NCI-H2081 treated with DMSO at 0.1 percent for 48 hours (cell line): ENCODE results near the gene PLEKHN1.

Source experiments
- DNase-seq: peaks from one replicate; lab custom pipeline; 2025; lab: John Stamatoyannopoulos, UW

PLEKHN1 gene, protein sequence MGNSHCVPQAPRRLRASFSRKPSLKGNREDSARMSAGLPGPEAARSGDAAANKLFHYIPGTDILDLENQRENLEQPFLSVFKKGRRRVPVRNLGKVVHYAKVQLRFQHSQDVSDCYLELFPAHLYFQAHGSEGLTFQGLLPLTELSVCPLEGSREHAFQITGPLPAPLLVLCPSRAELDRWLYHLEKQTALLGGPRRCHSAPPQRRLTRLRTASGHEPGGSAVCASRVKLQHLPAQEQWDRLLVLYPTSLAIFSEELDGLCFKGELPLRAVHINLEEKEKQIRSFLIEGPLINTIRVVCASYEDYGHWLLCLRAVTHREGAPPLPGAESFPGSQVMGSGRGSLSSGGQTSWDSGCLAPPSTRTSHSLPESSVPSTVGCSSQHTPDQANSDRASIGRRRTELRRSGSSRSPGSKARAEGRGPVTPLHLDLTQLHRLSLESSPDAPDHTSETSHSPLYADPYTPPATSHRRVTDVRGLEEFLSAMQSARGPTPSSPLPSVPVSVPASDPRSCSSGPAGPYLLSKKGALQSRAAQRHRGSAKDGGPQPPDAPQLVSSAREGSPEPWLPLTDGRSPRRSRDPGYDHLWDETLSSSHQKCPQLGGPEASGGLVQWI

DNA sequence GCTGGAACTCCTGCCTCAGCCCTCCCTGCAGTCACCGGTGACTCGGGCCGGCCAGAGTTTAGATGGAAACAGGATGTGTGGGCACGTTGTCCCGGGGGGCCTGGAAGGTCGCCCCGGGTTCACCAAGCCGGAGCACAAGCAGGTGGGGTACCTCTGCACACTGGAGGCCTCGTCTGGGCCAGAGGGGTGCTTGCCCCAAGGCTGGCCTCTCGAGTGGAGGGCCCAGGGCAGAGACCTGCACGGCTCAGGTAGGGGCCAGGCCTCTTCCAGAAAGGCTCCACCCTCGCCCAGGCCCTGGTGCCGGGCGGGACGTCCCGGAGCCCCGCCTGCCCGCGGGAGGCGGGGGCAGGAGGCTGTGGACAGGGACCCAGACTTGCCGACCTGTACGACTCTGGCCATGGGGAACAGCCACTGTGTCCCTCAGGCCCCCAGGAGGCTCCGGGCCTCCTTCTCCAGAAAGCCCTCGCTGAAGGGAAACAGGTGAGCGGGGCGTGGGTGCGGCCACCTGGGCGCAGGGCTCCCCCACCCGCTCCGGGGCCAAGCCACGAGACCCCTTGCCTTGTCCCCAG, at the start of gene PLEKHN1:
Gene PLEKHN1 (plus strand): TSS at position 348 of the 569 bp plus-strand sequence. CDS start 50 bp downstream, at position 398.
- DNase-seq, result no peak

DNA sequence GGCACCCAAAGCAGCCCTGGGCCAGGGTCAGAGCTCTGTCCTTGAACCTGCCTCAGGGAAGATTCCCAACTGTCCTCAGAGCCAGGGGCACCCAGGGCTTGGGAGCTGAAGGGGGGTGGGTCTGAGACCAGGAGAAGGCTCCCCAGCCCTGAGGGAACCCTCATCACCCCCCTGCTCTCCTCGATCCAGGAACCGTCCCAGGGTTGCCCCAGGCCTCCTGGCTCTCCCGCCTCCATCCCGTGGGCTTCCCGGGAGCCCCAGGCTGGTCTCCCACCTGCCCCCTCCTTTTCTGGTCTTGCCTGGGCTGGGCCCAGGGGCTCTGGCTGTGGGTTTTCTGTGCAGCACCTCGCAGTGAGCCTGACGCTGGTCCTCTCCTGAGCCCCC, 49.2 kb upstream of the PLEKHN1 start:
- DNase-seq, result no peak

GRCh38 chr1:917466-918091, 48.7 kb upstream of the PLEKHN1 start:
- DNase-seq, result no peak

DNA sequence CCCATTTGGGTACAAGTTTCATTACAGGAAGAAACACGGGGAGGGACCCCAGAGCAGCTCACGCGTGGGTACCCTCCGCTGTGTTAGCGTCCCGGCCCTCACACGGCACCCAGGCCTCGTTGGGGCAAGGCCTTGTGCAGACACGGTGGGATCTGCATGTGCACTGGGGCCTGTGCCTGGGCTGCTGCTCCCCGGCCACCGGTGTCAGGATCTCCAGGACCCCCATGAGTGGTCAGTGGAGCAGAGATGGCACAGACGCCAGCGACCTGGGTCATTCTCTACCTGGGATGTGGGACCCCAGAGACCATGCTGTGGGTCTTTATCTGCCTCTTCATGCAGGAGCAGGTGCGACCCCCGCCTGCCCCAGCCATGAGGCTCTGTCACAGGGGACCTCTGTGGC, 47.9 kb upstream of the PLEKHN1 start:
- no peak for DNase-seq

DNA sequence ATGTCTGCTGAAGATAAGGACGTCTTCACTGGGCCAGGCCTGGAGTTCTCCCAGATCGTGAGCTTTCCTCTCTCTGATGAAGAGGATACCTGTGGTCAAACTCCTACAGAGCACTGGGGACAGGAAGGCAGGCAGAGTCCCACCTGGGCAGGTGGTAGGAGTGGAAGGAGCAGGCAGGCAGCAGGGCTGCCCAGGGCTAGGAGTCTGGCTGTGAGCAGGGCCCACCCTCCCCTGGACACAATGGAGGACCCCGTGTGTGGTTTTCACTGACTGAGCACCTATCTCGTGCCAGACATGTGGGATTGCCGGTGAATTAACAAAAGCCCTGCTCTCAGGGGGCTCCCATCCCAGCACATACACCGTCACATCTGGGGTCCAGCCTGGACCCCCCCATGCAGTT, 47.4 kb upstream of the PLEKHN1 start:
- DNase-seq, result no peak

- DNase-seq, result no peak
These were observed 46.9 kb upstream of the PLEKHN1 start for GRCh38 chr1:919271-919872.

DNA sequence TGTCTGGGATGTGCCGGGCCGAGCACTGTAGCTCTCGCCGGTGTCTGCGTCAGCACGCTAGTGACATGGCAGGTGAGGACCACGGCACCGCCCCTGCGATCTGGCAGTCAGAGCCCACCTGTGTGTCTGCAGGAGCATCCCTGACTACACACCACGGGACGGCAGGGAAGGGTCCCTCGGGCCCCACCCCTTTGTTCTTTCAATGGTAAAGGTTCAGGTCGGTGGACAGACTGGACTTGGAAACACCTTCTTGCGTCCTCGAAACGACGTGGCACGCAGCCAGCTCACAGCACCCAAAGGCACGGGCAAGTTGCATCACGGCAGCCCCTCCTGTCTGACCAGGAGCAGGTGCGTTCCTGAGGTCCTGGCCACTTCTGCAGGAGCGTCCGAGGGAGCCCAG, 46.3 kb upstream of the PLEKHN1 start:
- no peak for DNase-seq

DNA sequence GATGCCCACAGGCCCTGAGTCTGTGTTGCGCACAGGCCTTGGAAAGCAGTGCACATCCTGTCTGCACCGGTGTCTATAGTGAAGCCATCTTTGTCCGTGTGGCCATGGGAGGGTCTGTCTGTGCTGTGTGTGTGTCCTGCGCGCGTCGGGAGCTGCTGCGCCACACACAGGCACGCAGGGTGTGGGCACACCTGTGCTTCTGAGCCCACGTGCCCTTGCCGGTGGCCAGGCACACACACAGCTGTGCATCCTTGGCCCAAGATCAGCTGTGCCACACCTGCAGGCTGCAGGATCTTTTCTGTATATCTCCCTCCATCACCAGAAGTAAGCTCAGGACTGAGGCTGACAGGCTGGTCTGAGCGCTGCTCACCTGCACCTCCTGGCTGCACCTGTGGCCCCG, 45.8 kb upstream of the PLEKHN1 start:
- DNase-seq, result no peak

DNA sequence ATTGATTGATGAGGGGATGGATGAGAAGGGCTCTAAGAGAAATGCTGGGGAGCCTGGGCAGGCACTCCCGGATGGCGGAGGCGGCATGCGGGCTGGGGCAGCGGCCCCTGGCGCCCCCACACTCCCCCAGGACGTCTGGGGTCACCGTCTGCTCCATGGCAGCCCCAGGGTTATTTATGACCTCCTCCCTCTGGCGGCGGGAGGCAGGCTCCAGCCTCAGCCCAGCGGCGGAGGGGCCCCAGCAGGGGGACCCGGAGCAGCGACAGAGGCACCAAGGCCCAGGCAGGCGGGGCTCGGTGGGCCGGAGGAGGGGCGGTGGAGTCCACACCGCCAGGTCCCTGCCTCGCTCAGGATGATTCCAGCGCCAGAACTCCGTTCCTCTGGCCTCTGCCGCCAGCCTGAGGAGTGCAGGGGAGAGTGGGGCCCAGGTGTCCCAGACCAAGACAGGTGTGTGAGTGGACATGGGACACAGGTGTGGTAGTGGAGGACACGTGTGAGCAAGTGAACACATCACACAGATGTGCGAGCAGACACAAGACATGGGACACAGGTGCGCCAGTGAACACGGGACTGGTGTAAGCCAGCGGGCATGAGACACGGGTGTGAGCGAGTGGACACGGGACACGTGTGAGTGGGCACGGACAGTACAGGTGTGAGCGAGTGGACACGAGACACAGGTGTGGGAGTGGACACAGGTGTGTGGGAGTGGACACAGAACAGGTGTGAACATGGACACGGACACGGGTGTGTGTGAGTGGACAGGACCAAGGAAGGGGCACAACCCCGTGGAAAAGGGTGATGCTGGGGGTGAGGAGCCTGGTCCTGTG, 45.1 kb upstream of the PLEKHN1 start:
- DNase-seq, result no peak

DNA sequence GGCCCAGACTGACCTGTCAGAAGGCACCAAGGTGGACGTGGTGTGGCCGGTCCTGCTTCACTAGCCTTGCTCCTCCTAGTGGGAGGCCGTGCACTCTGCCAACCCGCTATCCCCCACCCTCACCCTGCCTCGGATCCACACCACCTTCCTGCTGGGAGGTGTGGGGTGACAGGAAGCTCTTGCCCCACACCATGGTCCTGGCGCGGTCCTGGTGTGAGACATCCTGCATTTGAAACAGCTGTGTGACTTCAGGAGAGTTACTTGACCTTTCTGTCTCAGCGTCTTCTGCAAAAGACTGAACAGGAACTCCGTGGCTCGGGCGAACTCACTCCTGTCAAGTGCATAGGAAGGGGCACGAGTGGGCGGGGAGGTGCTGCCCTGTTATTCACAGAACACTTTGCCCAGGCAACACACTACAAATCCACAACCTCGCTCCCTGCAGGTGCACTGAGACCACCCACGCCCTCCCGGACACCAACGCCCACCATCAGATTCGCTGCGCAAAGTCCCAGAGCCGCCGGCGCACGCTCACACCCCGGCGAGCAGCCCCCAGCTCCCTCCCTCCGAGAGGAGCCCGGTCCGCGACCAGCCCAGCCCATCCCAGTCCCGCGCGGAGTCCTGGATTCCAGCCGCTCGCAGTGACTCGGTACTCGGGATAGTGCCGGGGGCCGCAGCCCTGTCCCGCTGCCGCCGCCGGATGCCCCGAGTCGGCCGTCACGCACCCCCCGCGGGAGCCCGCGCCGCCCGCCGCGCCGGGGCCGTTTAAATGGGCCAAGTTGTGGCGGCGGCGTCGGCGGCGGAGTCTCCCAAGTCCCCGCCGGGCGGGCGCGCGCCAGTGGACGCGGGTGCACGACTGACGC, 42.9 kb upstream of the PLEKHN1 start, which contains the start of gene SAMD11:
Gene SAMD11 (plus strand): TSS at position 793 of the 860 bp plus-strand sequence. CDS start 509 bp downstream, outside the sequence.
- no peak for DNase-seq

- no peak for DNase-seq
These were observed 42.2 kb upstream of the PLEKHN1 start for GRCh38 chr1:923991-924655.

- DNase-seq, result no peak
These were observed 41.4 kb upstream of the PLEKHN1 start for GRCh38 chr1:924656-925560.

- no peak for DNase-seq
These were observed 40.5 kb upstream of the PLEKHN1 start for GRCh38 chr1:925561-926421.

DNA sequence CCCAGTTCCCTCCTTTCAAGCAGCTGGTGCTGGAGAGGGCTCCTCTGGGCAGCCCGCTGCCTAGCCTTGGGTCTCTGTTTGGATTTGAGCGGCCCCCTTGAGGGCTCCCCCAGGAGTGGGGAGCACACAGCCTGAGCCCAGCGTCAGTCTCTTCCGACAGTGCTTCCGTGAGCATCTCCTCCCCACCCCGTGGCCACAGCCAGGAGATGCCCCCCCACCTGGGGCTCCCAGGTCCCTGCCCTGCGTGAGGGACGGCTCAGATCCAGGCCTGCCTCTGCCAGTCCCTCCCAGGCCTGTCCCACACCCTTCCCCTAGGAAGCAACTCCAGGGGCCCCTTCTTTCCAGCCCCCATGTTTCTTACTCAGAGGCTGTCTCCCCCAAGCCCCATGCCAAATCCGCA, 39.0 kb upstream of the PLEKHN1 start:
- DNase-seq, result no peak

- no peak for DNase-seq
These were observed 38.5 kb upstream of the PLEKHN1 start for GRCh38 chr1:927748-928147.

DNA sequence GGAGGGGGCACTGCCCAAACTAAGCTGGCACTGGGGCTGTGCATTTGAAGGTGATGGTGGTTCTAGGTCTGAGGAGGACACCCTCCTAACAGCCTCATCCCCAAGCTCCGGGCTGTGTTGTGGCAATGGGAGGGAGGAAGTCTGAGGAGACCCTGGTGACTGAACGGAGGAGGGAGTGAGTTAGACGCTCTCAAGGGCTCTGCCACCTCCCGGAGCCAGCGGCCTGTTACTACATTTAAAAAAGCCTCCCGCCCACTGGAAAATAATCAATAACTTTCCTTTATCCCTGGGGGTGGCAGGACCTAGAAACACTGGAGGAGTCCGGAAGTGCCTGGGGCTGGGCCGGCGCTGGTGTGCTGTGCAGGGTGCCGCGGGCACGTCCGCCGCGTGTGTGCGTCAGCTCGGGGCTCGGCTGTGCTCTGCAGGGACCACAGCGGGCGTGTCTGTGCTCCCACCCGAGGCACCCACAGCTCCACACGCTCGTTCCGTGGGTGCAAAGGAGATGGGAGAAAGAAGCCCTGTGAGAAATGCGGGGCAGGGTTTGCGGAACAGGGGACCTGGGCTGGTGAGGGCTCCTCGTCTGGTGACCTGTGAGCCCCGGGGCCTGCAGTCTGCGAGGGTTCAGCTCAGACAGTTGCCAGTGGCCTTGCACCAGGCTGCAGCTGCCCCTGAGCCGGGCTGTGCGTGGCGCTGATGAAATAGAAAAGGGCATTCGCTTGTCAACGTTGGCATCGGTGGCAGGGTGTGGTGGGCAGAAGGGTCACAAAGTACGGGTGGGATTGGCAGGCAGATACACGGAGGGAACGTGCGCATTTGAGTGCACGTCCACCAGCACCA, 37.2 kb upstream of the PLEKHN1 start:
- no peak for DNase-seq
